GM12878 (cell line): ENCODE results near the gene TTC33. TPM values are rescaled to one million over a fixed set of nuclear protein-coding genes. Genes with fewer than 3 reads are reported as not detected.

Experiments
- ATAC-seq: fragments of 200-7000 bp; cut with Tn5 transposase; 3 replicates; pipeline ENCODE4 v1.9.1; 2020; ENCODE audit warnings: mild to moderate bottlenecking, moderate library complexity
- BruUV-seq: library from RNA; stranded (reverse); fragments of 400-500 nt; replicated peaks from 2 replicates; lab custom pipeline; 2021; lab: Mats Ljungman, UMichigan
- CTCF ChIA-PET: fragments of 300-600 bp; sonication (Branson Sonifier 250); formaldehyde crosslinking; extraction: SDS; loops from one replicate; lab custom pipeline; 2021; ENCODE audit warnings: inconsistent platforms; lab: Yijun Ruan, JAX
- POLR2A ChIA-PET: fragments of 350-600 bp; formaldehyde crosslinking; extraction: SDS; loops from one replicate; lab custom pipeline; 2021; ENCODE audit warnings: inconsistent platforms; lab: Charles Lee
- RAD21 ChIA-PET: fragments of 300-600 bp; sonication (Branson Sonifier 250); formaldehyde crosslinking; loops from one replicate; lab custom pipeline; 2023; ENCODE audit warnings: antibody characterized with exemption; ENCODE audit not compliant: unreplicated experiment; lab: Charles Lee
- SMC1A ChIA-PET: fragments of 300-600 bp; sonication (Branson Sonifier 250); formaldehyde crosslinking; loops from one replicate; lab custom pipeline; 2023; ENCODE audit not compliant: unreplicated experiment, uncharacterized antibody; lab: Charles Lee
- DNase-seq: peaks from one replicate; pipeline ENCODE4 v3.0.0-alpha.2; 2011; ENCODE audit warnings: low read depth, low spot score
- FAIRE-seq: peaks from 3 replicates; lab custom pipeline; 2011; peaks lifted over from hg19 to GRCh38; lab: Jason Lieb, UNC
- H2AFZ ChIP-seq: 2 replicates; pipeline ENCODE4 v1.6.0; 2011; ENCODE audit warnings: low read depth, low read length, control low read depth; ENCODE audit not compliant: control insufficient read depth
- H3K27ac ChIP-seq: 2 replicates; pipeline ENCODE4 v1.5.1; 2011; ENCODE audit warnings: control low read depth; ENCODE audit not compliant: control insufficient read depth, insufficient read depth
- H3K27me3 ChIP-seq, 2 experiments: replicated peaks in 1 of 2; 2 replicates each; pipeline versions ENCODE4 v1.6.0 to v1.6.1; 2011; ENCODE audit warnings: low read length in 1 of 2; ENCODE audit not compliant: control insufficient read depth in 2 of 2, insufficient read depth in 2 of 2
- H3K36me3 ChIP-seq, 2 experiments: 2 replicates each; pipeline ENCODE4 v1.5.1; 2011; ENCODE audit warnings: low read length in 1 of 2; ENCODE audit not compliant: control insufficient read depth in 2 of 2, insufficient read depth in 2 of 2
- H3K4me1 ChIP-seq: 2 replicates; pipeline ENCODE4 v1.6.1; 2011; ENCODE audit warnings: mild to moderate bottlenecking, low read length, moderate library complexity, mixed read lengths; ENCODE audit not compliant: control insufficient read depth, insufficient read depth
- H3K4me2 ChIP-seq: 2 replicates; pipeline ENCODE4 v1.6.0; 2011; ENCODE audit warnings: control low read depth; ENCODE audit not compliant: control insufficient read depth, insufficient read depth
- H3K4me3 ChIP-seq: fragments of 200-600 bp; sonication (generic); 2 replicates; pipeline ENCODE4 v1.5.1; 2016
- H3K79me2 ChIP-seq: 2 replicates; pipeline ENCODE4 v1.6.0; 2011; ENCODE audit warnings: low read length; ENCODE audit not compliant: control insufficient read depth, insufficient read depth
- H3K9ac ChIP-seq: 2 replicates; pipeline ENCODE4 v1.8.0; 2011; ENCODE audit warnings: low read length, control low read depth, mixed read lengths; ENCODE audit not compliant: control insufficient read depth, insufficient read depth
- H3K9me3 ChIP-seq: replicated peaks from 3 replicates; pipeline ENCODE4 v1.5.1; 2011; ENCODE audit warnings: mild to moderate bottlenecking, low read length; ENCODE audit not compliant: control insufficient read depth, insufficient read depth
- H4K20me1 ChIP-seq: 2 replicates; pipeline ENCODE4 v1.6.0; 2011; ENCODE audit not compliant: control insufficient read depth, insufficient read depth
- FOS ChIP-seq: IDR thresholded peaks from 3 replicates; pipeline ENCODE4 v1.6.1; 2011; ENCODE audit warnings: borderline replicate concordance; ENCODE audit not compliant: insufficient read length; ENCODE audit errors: extremely low read depth
- GABPA ChIP-seq: IDR thresholded peaks from 2 replicates; pipeline ENCODE4 v1.6.1; 2014; ENCODE audit warnings: antibody characterized with exemption, low read depth, mild to moderate bottlenecking, inconsistent platforms
- GATAD2B ChIP-seq: fragments of 450-650 bp; conservative IDR thresholded peaks from 2 replicates; pipeline ENCODE4 v1.6.1; 2017; ENCODE audit warnings: low read depth, mild to moderate bottlenecking, moderate library complexity
- HDAC2 ChIP-seq: fragments of 200-600 bp; sonication (generic); IDR thresholded peaks from 2 replicates; pipeline ENCODE4 v1.6.1; 2017
- POLR2A ChIP-seq: IDR thresholded peaks from 2 replicates; pipeline ENCODE4 v1.6.1; 2011; ENCODE audit warnings: low read depth, mild to moderate bottlenecking, low read length
- RB1 ChIP-seq: fragments of 450-650 bp; formaldehyde crosslinking; IDR thresholded peaks from 2 replicates; pipeline ENCODE4 v1.6.1; 2017; ENCODE audit warnings: mild to moderate bottlenecking, borderline replicate concordance
- SKIL ChIP-seq: fragments of 450-650 bp; IDR thresholded peaks from 2 replicates; pipeline ENCODE4 v1.6.1; 2017; ENCODE audit warnings: mild to moderate bottlenecking, low read depth, inconsistent platforms; ENCODE audit not compliant: poor library complexity, severe bottlenecking
- SUPT20H ChIP-seq: IDR thresholded peaks from 2 replicates; pipeline ENCODE4 v1.6.1; 2011; ENCODE audit warnings: low read depth, mild to moderate bottlenecking, low read length, moderate library complexity, borderline replicate concordance; ENCODE audit not compliant: control insufficient read depth
- WGBS: methylation state at CpG from one replicate; pipeline ENCODE4 v1.1.6; 2016; ENCODE audit warnings: low lambda C conversion rate; ENCODE audit not compliant: insufficient replicate concordance, insufficient coverage; ENCODE audit errors: missing lambda C conversion rate; 5-methylcytosine and 5-hydroxymethylcytosine counted together
- in situ Hi-C: fragments of 300-500 bp; cut with MboI; formaldehyde crosslinking; loops from 9 replicates; pipeline ENCODE4 v1.14.3; 2018; ENCODE audit warnings: mixed read lengths
- intact Hi-C: fragments of 100-400 bp; cut with micrococcal nuclease; formaldehyde crosslinking; loops from one replicate; pipeline ENCODE4 v1.14.2; 2022; ENCODE audit not compliant: unreplicated experiment
- polyA plus RNA-seq, 11 experiments: library from polyadenylated mRNA; depleted of rRNA in 4 of 11; unstranded in 6 of 11; stranded (reverse) in 5 of 11; fragments of >200 nt; fragmentation: Nextera tagmentation in 4 of 11; fragmentation: Illumina TruSeq in 1 of 11; extraction: Ambion mirVana in 4 of 11; extraction: Trizol in 1 of 11; gene quantifications; 1 replicate in 1 of 11; 2 replicates in 10 of 11; pipeline versions ENCODE4 v1.2.1 to v1.2.3, GENCODE V29; 2011 to 2016; ENCODE audit warnings: inconsistent platforms in 2 of 11, missing spikeins in 2 of 11, low read depth in 1 of 11
- total RNA-seq, 4 experiments: library from RNA; depleted of rRNA in 3 of 4; stranded (reverse); fragments of >200 nt in 3 of 4; fragmentation: Illumina TruSeq in 1 of 4; extraction: Trizol in 1 of 4; gene quantifications; 2 replicates each; pipeline versions ENCODE4 v1.2.1 to v1.2.3, GENCODE V29; 2013 to 2021

The TTC33 gene
- total and polyA plus RNA-seq, 10 of the 15 experiments (the other 5 are each of a cell fraction or from before 2014, with no cell fraction given) = 7.9 to 22.3 (median 14.6) TPM

GRCh38 chr5:40514976-40515375, 240.8 kb downstream of the TTC33 start:
- DNase-seq (no peak), FAIRE-seq (no peak), ATAC-seq (no peak)
- Histone ChIP-seq H4K20me1 (no peaks in the 10 kb centered on the region), H3K79me2 (no peaks in the 10 kb centered on the region), H3K27ac (no peak overlapping the region), H3K27me3 (peaks cover 2 to 3% of the 10 kb centered on the region in 2 experiments; a peak in 2 of 4 replicates), H3K9me3 (no peaks in the 10 kb centered on the region), H3K4me3 (no peak overlapping the region), H2AFZ (no peak overlapping the region), H3K4me1 (no peaks in the 10 kb centered on the region), H3K4me2 (no peak overlapping the region), H3K9ac (no peak overlapping the region), H3K36me3 (no peaks in the 10 kb centered on the region)
- ChIA-PET CTCF (no interaction called here), SMC1A (no interaction called here), RAD21 (no interaction called here), POLR2A (no interaction called here)
- in situ Hi-C loops = no loop called here
- 33% methylated on average over 5 of the region's 5 CpGs for WGBS
- no peak for TF ChIP-seq FOS
- no peak for TF ChIP-seq HDAC2
- TF ChIP-seq GATAD2B = no peak
- no peak for TF ChIP-seq POLR2A
- TF ChIP-seq RB1 = no peak
- TF ChIP-seq SUPT20H = no peak
- no peak for TF ChIP-seq SKIL
- no peak for TF ChIP-seq GABPA
- no TSS peak for BruUV-seq
- intact Hi-C loops = no loop called here
